Neural cell (in vitro differentiated cells): ENCODE results near the gene HDAC7. TPM values are rescaled to one million over a fixed set of nuclear protein-coding genes. Genes with fewer than 3 reads are reported as not detected.

Source experiments
- H2AFZ ChIP-seq: fragments of 200-600, 300-800 bp; sonication (generic), shearing (Covaris generic); 2 replicates; pipeline ENCODE4 v1.6.0; 2014; ENCODE audit warnings: low read depth, mild to moderate bottlenecking, antibody characterized with exemption, low read length, moderate library complexity
- H3F3A ChIP-seq: fragments of 200-600 bp; shearing (Covaris generic); 2 replicates; pipeline ENCODE4 v1.6.1; 2016; ENCODE audit warnings: mild to moderate bottlenecking, moderate library complexity, mixed read lengths, antibody characterized with exemption, low read length; ENCODE audit not compliant: insufficient read depth, poor library complexity, severe bottlenecking
- H3K27ac ChIP-seq: fragments of 200-600, 300-800 bp; sonication (generic), shearing (Covaris generic); 2 replicates; pipeline ENCODE4 v1.5.1; 2014; ENCODE audit warnings: mild to moderate bottlenecking, low read length, moderate library complexity
- H3K27me3 ChIP-seq: fragments of 300-800, 200-600 bp; sonication (generic), shearing (Covaris generic); 2 replicates; pipeline ENCODE4 v1.6.0; 2014; ENCODE audit warnings: mild to moderate bottlenecking, low read depth, low read length, moderate library complexity; ENCODE audit not compliant: insufficient read depth
- H3K36me3 ChIP-seq: fragments of 300-800, 200-600 bp; sonication (generic), shearing (Covaris generic); 2 replicates; pipeline ENCODE4 v1.5.1; 2014; ENCODE audit warnings: mild to moderate bottlenecking, antibody characterized with exemption, low read length, moderate library complexity; ENCODE audit not compliant: insufficient read depth
- H3K4me2 ChIP-seq: fragments of 300-800, 200-600 bp; sonication (generic), shearing (Covaris generic); 2 replicates; pipeline ENCODE4 v1.6.0; 2014; ENCODE audit warnings: mild to moderate bottlenecking, low read length
- H3K4me3 ChIP-seq: fragments of 300-800, 200-600 bp; sonication (generic), shearing (Covaris generic); 2 replicates; pipeline ENCODE4 v1.5.1; 2014; ENCODE audit warnings: mild to moderate bottlenecking, low read length, moderate library complexity
- H3K79me2 ChIP-seq: fragments of 200-600 bp; shearing (Covaris generic); replicated peaks from 2 replicates; pipeline ENCODE4 v1.6.0; 2014; ENCODE audit warnings: mild to moderate bottlenecking, low read length, moderate library complexity; ENCODE audit not compliant: insufficient read depth
- H3K9ac ChIP-seq: fragments of 300-800, 200-600 bp; sonication (generic), shearing (Covaris generic); 2 replicates; pipeline ENCODE4 v1.6.1; 2016; ENCODE audit warnings: mild to moderate bottlenecking, low read length, mixed read lengths
- H3K9me2 ChIP-seq: fragments of 200-600 bp; shearing (Covaris generic); 2 replicates; pipeline ENCODE4 v1.6.1; 2016; ENCODE audit warnings: mild to moderate bottlenecking, low read length, mixed read lengths; ENCODE audit not compliant: insufficient read depth
- H3K9me3 ChIP-seq: fragments of 200-600, 300-800 bp; sonication (generic), shearing (Covaris generic); 2 replicates; pipeline ENCODE4 v1.6.1; 2016; ENCODE audit warnings: mild to moderate bottlenecking, mixed run types, low read length, moderate library complexity, mixed read lengths
- H4K20me1 ChIP-seq: fragments of 200-600 bp; shearing (Covaris generic); 2 replicates; pipeline ENCODE4 v1.6.1; 2016; ENCODE audit warnings: mild to moderate bottlenecking, mixed run types; ENCODE audit not compliant: insufficient read depth
- EP300 ChIP-seq: fragments of 450-650 bp; conservative IDR thresholded peaks from 2 replicates; pipeline ENCODE4 v1.6.1; 2014; ENCODE audit warnings: antibody characterized with exemption, mild to moderate bottlenecking, moderate library complexity; ENCODE audit not compliant: poor library complexity, severe bottlenecking
- EZH2 ChIP-seq: fragments of 200-600, 300-800 bp; shearing (Covaris generic), sonication (generic); IDR thresholded peaks from 2 replicates; pipeline ENCODE4 v1.6.1; 2014; ENCODE audit warnings: antibody characterized with exemption, low read length, borderline replicate concordance, mild to moderate bottlenecking; ENCODE audit not compliant: insufficient read depth, poor library complexity, severe bottlenecking
- MXI1 ChIP-seq: fragments of 450-650 bp; conservative IDR thresholded peaks from 2 replicates; pipeline ENCODE4 v1.6.1; 2014; ENCODE audit warnings: antibody characterized with exemption, mild to moderate bottlenecking; ENCODE audit not compliant: poor library complexity, severe bottlenecking
- POLR2AphosphoS5 ChIP-seq: IDR thresholded peaks from 2 replicates; pipeline ENCODE4 v1.6.1; 2012
- RAD21 ChIP-seq: fragments of 450-650 bp; conservative IDR thresholded peaks from 2 replicates; pipeline ENCODE4 v1.6.1; 2014; ENCODE audit warnings: antibody characterized with exemption, mild to moderate bottlenecking, moderate library complexity
- REST ChIP-seq: IDR thresholded peaks from 2 replicates; pipeline ENCODE4 v1.6.1; 2012; ENCODE audit warnings: borderline replicate concordance
- SMC3 ChIP-seq: fragments of 450-650 bp; conservative IDR thresholded peaks from 2 replicates; pipeline ENCODE4 v1.6.1; 2014; ENCODE audit warnings: antibody characterized with exemption, mild to moderate bottlenecking, moderate library complexity; ENCODE audit not compliant: poor library complexity
- TAF1 ChIP-seq: IDR thresholded peaks from 2 replicates; pipeline ENCODE4 v1.6.1; 2012; ENCODE audit warnings: low read depth
- polyA plus RNA-seq: library from polyadenylated mRNA; depleted of rRNA; stranded (reverse); fragments of >200 nt; gene quantifications from 2 replicates; pipeline ENCODE4 v1.2.3, GENCODE V29; 2014
- TF ChIP-seq, protein P1 (sequence below): fragments of 450-650 bp; IDR thresholded peaks from 2 replicates; pipeline ENCODE4 v1.5.1; 2014; ENCODE audit warnings: antibody characterized with exemption, mild to moderate bottlenecking, moderate library complexity; ENCODE audit not compliant: poor library complexity, severe bottlenecking

The HDAC7 gene
- polyA plus RNA-seq, 1 donor from 2014 or later = 30.2 TPM

DNA sequence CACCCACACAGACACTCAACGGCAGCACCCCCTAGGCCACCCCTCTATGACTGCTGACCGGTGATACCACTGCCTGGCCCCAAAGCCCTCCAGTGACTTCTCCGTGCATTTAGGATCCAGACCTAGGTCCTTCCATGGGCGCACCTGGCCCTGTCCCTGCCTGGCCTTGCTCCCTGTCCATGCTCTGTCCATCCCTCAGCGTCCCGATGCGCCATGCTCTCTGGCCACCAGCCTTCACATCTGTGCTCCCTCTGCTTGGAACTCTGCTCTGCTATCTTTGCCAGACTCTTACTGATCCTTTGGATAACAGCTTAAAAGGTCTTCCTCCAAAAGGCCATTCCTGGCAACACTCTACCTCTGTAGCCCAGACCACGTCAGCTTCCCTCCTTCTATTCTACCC, 25.4 kb upstream of the HDAC7 start:
- no peaks in the 10 kb centered on the region for H3K9me2 ChIP-seq
- H3K4me3 ChIP-seq = no peak overlapping the region
- no peak overlapping the region for H2AFZ ChIP-seq
- TF ChIP-seq EZH2 = no peak
- TF ChIP-seq, protein P1, sequence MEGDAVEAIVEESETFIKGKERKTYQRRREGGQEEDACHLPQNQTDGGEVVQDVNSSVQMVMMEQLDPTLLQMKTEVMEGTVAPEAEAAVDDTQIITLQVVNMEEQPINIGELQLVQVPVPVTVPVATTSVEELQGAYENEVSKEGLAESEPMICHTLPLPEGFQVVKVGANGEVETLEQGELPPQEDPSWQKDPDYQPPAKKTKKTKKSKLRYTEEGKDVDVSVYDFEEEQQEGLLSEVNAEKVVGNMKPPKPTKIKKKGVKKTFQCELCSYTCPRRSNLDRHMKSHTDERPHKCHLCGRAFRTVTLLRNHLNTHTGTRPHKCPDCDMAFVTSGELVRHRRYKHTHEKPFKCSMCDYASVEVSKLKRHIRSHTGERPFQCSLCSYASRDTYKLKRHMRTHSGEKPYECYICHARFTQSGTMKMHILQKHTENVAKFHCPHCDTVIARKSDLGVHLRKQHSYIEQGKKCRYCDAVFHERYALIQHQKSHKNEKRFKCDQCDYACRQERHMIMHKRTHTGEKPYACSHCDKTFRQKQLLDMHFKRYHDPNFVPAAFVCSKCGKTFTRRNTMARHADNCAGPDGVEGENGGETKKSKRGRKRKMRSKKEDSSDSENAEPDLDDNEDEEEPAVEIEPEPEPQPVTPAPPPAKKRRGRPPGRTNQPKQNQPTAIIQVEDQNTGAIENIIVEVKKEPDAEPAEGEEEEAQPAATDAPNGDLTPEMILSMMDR = no peak
- TF ChIP-seq REST = no peak
- TF ChIP-seq TAF1 = no peak
- TF ChIP-seq RAD21 = no peak
- TF ChIP-seq EP300 = no peak
- TF ChIP-seq SMC3 = no peak
- no peak for TF ChIP-seq POLR2AphosphoS5
- no peak for TF ChIP-seq MXI1
- no peak overlapping the region for H3K4me2 ChIP-seq
- H3K36me3 ChIP-seq = no peaks in the 10 kb centered on the region
- no peaks in the 10 kb centered on the region for H4K20me1 ChIP-seq
- no peaks in the 10 kb centered on the region for H3K79me2 ChIP-seq
- no peaks in the 10 kb centered on the region for H3K9me3 ChIP-seq
- H3K9ac ChIP-seq = no peak overlapping the region
- no peaks in the 10 kb centered on the region for H3F3A ChIP-seq
- H3K27ac ChIP-seq = no peak overlapping the region
- H3K27me3 ChIP-seq = no peaks in the 10 kb centered on the region

- TF ChIP-seq, protein P1 = no peak
- TF ChIP-seq MXI1 = no peak
- TF ChIP-seq TAF1 = no peak
- TF ChIP-seq EZH2 = no peak
- no peak for TF ChIP-seq REST
- TF ChIP-seq EP300 = no peak
- no peak for TF ChIP-seq POLR2AphosphoS5
- TF ChIP-seq RAD21 = no peak
- no peak for TF ChIP-seq SMC3
These were observed 24.7 kb upstream of the HDAC7 start for GRCh38 chr12:47844264-47845019.

More at GRCh38 chr12:47844264-47845019, 24.7 kb upstream of the HDAC7 start:
- Histone ChIP-seq H3F3A (no peaks in the 10 kb centered on the region), H3K9me2 (no peaks in the 10 kb centered on the region), H3K79me2 (no peaks in the 10 kb centered on the region), H3K27ac (no peak overlapping the region), H3K36me3 (no peaks in the 10 kb centered on the region), H3K4me2 (no peak overlapping the region), H3K9me3 (no peaks in the 10 kb centered on the region), H3K27me3 (no peaks in the 10 kb centered on the region), H2AFZ (no peak overlapping the region), H4K20me1 (no peaks in the 10 kb centered on the region), H3K9ac (no peak overlapping the region), H3K4me3 (no peak overlapping the region)
